A673 (cell line): ENCODE data around the gene MAST4.

Experiments used
- EZH2 ChIP-seq: fragments of 200-600 bp; sonication (generic); IDR thresholded peaks from 2 replicates; pipeline ENCODE4 v1.6.1; 2017; ENCODE audit warnings: borderline replicate concordance, low read depth, mild to moderate bottlenecking, mixed read lengths, antibody characterized with exemption, low read length; ENCODE audit not compliant: poor library complexity, severe bottlenecking
- TF ChIP-seq, protein P1 (sequence below): fragments of 300-800, 200-600 bp; sonication (generic); conservative IDR thresholded peaks from 2 replicates; pipeline ENCODE4 v1.5.1; 2017; ENCODE audit warnings: low read depth, mild to moderate bottlenecking, antibody characterized with exemption, low read length, moderate library complexity, mixed read lengths

DNA sequence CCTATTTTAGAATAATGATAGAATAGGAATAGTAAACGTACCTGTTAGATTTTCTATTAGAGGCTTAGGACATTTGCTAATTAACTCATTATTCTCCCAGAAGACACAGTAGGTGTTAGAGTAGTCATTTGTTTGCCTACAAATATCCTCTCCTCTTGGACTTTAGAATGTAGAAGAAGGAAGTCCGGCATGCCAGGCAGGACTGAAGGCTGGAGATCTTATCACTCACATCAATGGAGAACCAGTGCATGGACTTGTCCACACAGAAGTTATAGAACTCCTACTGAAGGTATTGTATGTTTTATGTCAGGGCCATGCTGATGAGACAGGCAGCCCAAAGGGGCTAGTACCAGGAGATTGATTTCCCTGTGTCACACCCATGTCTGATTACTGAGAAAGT is 557.1 kb downstream of the MAST4 start:
- TF ChIP-seq, protein P1, sequence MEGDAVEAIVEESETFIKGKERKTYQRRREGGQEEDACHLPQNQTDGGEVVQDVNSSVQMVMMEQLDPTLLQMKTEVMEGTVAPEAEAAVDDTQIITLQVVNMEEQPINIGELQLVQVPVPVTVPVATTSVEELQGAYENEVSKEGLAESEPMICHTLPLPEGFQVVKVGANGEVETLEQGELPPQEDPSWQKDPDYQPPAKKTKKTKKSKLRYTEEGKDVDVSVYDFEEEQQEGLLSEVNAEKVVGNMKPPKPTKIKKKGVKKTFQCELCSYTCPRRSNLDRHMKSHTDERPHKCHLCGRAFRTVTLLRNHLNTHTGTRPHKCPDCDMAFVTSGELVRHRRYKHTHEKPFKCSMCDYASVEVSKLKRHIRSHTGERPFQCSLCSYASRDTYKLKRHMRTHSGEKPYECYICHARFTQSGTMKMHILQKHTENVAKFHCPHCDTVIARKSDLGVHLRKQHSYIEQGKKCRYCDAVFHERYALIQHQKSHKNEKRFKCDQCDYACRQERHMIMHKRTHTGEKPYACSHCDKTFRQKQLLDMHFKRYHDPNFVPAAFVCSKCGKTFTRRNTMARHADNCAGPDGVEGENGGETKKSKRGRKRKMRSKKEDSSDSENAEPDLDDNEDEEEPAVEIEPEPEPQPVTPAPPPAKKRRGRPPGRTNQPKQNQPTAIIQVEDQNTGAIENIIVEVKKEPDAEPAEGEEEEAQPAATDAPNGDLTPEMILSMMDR = no peak
- no peak for TF ChIP-seq EZH2
